ENCODE results near the gene ARHGEF3.

Gene ARHGEF3

DNA sequence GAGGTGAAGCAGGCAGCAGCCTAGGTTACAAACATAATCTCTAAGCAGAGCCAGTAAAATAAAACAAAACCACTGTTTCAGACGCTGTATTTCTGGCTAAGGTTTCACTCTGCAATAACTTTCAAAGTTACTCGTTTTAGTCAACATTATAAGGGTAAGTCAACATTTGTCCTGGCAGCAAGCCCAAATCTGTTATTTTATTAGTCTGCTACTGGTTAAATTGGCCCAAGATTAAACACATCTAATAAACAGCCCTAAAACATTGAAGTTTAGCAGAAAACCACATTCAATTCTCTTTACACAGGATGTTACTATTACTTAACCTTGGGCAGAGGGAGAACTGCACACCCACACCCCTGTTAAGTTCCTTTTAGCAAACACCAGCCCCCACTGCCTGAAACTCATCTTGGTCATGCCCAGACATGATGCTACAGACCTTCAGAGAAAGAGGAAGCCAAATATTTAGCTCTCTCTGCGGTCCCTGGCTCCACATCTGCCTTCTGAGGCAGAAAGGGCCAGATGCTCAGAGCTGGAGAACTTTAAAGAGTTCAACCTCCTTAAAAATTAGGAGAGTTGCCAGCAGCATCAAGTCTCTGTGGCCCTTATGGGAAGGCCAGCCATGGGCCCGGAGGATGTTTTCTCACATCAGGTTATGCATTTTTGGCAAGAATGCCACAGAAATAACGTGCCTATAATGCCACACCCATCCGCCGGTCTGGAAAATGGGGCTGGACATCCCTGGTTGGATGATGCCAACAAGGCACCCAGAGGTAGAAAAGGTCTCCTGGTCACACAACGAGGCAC, 17.9 kb downstream of the ARHGEF3 start:
- Mint-ChIP-seq H3K4me3 (no peak overlapping the region), H3K36me3 (ENCODE audit: low read depth) (no peaks in the 10 kb centered on the region), H3K27me3 (ENCODE audit: low read depth, poor library complexity) (peaks cover 8% of the 10 kb centered on the region), H3K27ac (no peak overlapping the region), H3K4me1 (peaks cover 26% of the 10 kb centered on the region), H3K9me3 (no peaks in the 10 kb centered on the region)
- DNase-seq = no peak
- TF ChIP-seq, protein P1, sequence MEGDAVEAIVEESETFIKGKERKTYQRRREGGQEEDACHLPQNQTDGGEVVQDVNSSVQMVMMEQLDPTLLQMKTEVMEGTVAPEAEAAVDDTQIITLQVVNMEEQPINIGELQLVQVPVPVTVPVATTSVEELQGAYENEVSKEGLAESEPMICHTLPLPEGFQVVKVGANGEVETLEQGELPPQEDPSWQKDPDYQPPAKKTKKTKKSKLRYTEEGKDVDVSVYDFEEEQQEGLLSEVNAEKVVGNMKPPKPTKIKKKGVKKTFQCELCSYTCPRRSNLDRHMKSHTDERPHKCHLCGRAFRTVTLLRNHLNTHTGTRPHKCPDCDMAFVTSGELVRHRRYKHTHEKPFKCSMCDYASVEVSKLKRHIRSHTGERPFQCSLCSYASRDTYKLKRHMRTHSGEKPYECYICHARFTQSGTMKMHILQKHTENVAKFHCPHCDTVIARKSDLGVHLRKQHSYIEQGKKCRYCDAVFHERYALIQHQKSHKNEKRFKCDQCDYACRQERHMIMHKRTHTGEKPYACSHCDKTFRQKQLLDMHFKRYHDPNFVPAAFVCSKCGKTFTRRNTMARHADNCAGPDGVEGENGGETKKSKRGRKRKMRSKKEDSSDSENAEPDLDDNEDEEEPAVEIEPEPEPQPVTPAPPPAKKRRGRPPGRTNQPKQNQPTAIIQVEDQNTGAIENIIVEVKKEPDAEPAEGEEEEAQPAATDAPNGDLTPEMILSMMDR (IDR thresholded peaks at IDR 0.05) = no peak

- no peaks in the 10 kb centered on the region for H3K36me3 Mint-ChIP-seq (ENCODE audit: low read depth)
- H3K27me3 Mint-ChIP-seq (ENCODE audit: low read depth, poor library complexity) = peaks cover 8% of the 10 kb centered on the region
- H3K4me3 Mint-ChIP-seq = no peak overlapping the region
- H3K27ac Mint-ChIP-seq = no peak overlapping the region
- H3K4me1 Mint-ChIP-seq = peaks cover 21% of the 10 kb centered on the region
- H3K9me3 Mint-ChIP-seq = no peaks in the 10 kb centered on the region
- TF ChIP-seq, protein P1 (IDR thresholded peaks at IDR 0.05) = no peak
- DNase-seq = no peak
Observed at GRCh38 chr3:56782906-56783305, 18.8 kb downstream of the ARHGEF3 start.

- Mint-ChIP-seq H3K27ac (no peak overlapping the region), H3K27me3 (ENCODE audit: low read depth, poor library complexity) (peaks cover 8% of the 10 kb centered on the region), H3K4me1 (peaks cover 21% of the 10 kb centered on the region), H3K9me3 (no peaks in the 10 kb centered on the region), H3K36me3 (ENCODE audit: low read depth) (no peaks in the 10 kb centered on the region), H3K4me3 (no peak overlapping the region)
- TF ChIP-seq, protein P1 (IDR thresholded peaks at IDR 0.05) = no peak
- DNase-seq = no peak
Observed at GRCh38 chr3:56782215-56782614, 19.5 kb downstream of the ARHGEF3 start.

DNA sequence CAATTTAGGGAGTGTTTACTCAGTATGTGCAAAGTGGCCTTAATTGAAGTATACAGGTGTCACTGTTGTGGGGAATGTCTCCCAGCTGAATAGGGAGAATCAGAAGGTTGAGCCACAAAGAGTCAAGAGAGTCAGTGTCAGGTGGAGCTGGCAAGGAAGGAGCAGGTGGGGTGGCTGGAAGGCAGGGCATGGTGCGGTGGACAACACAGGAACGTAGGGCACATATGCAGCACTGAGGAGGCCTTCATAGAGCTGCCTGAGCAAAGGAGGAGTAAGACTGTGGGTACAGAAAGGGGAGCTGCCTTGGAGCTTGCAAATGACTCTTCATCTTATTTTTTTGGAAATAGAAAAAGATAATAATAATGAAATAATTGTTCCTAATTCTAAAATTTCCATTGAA, 20.0 kb downstream of the ARHGEF3 start:
- TF ChIP-seq, protein P1 (IDR thresholded peaks at IDR 0.05) = no peak
- DNase-seq = no peak
- Mint-ChIP-seq H3K27ac (peak overlapping the region; percentile 60), H3K27me3 (ENCODE audit: low read depth, poor library complexity) (peaks cover 8% of the 10 kb centered on the region), H3K4me1 (peaks cover 21% of the 10 kb centered on the region), H3K4me3 (no peak overlapping the region), H3K9me3 (no peaks in the 10 kb centered on the region), H3K36me3 (ENCODE audit: low read depth) (no peaks in the 10 kb centered on the region)

GRCh38 chr3:56780936-56781335, 20.8 kb downstream of the ARHGEF3 start:
- TF ChIP-seq, protein P1 (IDR thresholded peaks at IDR 0.05) = no peak
- Mint-ChIP-seq H3K27me3 (ENCODE audit: low read depth, poor library complexity) (peaks cover 7% of the 10 kb centered on the region), H3K4me3 (no peak overlapping the region), H3K36me3 (ENCODE audit: low read depth) (no peaks in the 10 kb centered on the region), H3K4me1 (peaks cover 23% of the 10 kb centered on the region), H3K27ac (no peak overlapping the region), H3K9me3 (no peaks in the 10 kb centered on the region)
- DNase-seq = no peak

- peaks cover 38% of the 10 kb centered on the region for H3K4me1 Mint-ChIP-seq
- peaks cover 9% of the 10 kb centered on the region for H3K27me3 Mint-ChIP-seq (ENCODE audit: low read depth, poor library complexity)
- H3K36me3 Mint-ChIP-seq (ENCODE audit: low read depth) = no peaks in the 10 kb centered on the region
- no peaks in the 10 kb centered on the region for H3K9me3 Mint-ChIP-seq
- H3K4me3 Mint-ChIP-seq = no peak overlapping the region
- TF ChIP-seq, protein P1 (IDR thresholded peaks at IDR 0.05) = no peak
- no peak overlapping the region for H3K27ac Mint-ChIP-seq
- no peak for DNase-seq
Observed at GRCh38 chr3:56778893-56779292, 22.9 kb downstream of the ARHGEF3 start.
